ENCODE measurements around the gene PFKP.

GRCh38 chr10:3068968-3069737 lies 1.8 kb downstream of the PFKP start:
- TF ChIP-seq CTCF (IDR thresholded peaks at IDR 0.05) (no peak), POLR2A (IDR thresholded peaks at IDR 0.05) (no peak)
